DMS79 treated with DMSO at 0.1 percent for 48 hours (cell line): Measurements from ENCODE around the gene PEAK3.

Experiments used
- DNase-seq: peaks from one replicate; lab custom pipeline; 2025; lab: John Stamatoyannopoulos, UW

The PEAK3 gene, protein sequence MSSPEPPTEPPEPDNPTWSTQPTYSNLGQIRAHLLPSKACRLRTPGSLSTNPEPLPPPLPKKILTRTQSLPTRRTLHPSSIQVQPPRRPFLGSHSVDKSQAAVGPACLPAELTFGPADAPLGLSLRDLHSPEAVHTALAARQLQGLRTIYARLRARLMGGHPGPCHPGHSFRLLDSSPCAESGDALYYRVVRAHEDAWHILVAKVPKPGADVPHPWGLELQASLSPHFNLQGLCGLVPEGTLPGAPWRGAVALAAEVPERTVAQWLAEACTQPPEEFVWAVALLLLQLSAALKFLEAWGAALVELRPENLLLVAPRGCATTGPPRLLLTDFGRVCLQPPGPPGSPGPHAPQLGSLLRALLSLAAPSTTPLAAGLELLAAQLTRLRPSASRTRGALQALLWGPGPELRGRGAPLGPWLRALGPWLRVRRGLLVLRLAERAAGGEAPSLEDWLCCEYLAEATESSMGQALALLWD

GRCh38 chr19:2282062-2282861 lies at the start of gene PEAK3:
Gene PEAK3 (minus strand): TSS chr19:2282175. CDS start chr19:2280931, 1,244 bp downstream.
- DNase-seq = no peak

GRCh38 chr19:2330632-2331284 lies 48.8 kb upstream of the PEAK3 start:
- DNase-seq = peak; percentile 53

DNA sequence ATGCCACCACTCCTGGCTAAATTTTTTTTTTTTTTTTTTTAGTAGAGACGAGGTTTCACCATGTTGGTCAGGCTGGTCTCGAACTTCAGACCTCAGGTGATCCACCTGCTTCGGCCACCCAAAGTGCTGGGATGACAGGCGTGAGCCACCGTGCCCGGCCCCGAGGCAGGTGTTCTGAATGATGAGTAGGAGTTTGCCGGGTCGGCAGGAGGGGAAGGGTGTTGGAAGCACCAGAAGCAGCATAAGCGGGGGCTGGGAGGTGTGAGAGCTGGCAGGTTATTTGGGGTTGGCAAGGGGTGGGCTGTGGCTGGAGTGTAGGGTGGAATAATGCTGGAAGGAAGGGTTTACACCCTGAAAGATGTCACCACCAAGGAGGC lies 48.3 kb upstream of the PEAK3 start:
- DNase-seq = no peak

- DNase-seq = peak; percentile 42
Observed at GRCh38 chr19:2329501-2329916, 47.5 kb upstream of the PEAK3 start.

- DNase-seq = no peak
Observed at GRCh38 chr19:2329149-2329478, 47.1 kb upstream of the PEAK3 start.

DNA sequence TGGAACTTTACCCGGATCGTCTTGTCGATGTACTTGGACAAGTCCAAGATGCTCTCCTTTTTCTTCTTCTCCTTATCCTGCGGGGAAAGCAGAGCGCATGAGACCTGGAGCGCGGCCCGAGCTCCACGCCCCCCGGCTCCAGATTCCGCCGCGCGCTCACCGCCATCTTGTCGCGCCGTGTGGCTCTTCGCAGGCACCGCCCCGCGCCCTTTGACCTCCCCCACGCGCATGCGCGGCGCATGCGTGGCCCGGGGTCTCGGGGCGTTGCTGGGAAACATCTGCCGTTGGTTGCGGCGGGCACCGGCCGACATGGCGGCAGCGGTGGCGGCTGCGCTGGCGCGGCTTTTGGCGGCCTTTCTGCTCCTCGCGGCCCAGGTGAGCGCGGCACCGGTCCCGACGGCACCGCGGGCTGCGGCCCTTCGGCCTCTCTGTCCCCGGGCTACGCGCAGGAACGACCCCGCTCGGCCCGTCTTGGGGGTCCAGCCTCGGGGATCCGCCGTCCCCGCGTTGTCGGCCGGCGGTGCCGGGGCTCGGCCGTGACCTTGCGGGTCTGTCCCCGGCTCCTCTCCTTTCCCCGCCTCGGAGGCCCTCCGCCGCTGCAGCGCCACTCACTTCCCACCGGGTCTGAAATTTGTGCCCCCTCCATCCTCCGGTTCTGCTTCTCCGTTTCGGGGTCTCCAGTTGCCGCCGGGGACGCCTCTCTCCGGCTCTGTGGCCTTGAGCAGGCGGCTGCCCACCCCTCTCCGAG lies 46.6 kb upstream of the PEAK3 start, which contains the start of the genes LSM7 and SPPL2B:
Gene LSM7, minus strand, starts transcription at position 186 of the 748 bp plus-strand sequence. Its CDS starts 20 bp downstream, at position 166.
Gene SPPL2B, plus strand, starts transcription at position 284 of the 748 bp plus-strand sequence. Its CDS starts 26 bp downstream, at position 310.
- peak; percentile 77 for DNase-seq

DNA sequence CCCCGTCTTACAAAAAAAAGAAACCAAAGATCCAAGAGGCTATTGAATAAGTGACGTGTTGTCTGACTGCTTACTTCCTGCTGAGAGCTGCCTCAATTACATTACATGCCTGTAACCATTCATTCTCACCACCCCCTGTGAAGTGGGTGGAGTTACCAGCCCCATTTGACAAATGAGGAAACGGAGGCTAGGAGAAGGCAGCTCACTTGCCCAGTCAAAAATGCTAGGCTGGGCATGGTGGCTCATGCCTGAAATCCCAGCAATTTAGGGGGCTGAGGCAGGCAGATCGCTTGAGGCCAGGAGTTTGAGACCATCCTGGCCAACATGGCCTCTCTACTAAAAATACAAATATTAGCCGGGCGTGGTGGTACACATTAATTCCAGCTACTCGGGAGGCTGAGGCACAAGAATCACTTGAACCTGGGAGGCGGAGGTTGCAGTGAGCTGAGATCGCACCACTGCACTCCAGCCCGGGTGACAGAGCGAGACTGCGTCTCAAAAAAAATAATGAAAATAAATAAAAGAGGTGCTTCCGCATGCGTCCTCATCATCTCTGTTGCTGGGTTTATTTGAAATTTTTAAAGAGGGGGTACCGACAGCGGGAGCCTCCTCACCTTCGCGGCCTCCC lies 45.9 kb upstream of the PEAK3 start:
- DNase-seq = peak; percentile 40

DNA sequence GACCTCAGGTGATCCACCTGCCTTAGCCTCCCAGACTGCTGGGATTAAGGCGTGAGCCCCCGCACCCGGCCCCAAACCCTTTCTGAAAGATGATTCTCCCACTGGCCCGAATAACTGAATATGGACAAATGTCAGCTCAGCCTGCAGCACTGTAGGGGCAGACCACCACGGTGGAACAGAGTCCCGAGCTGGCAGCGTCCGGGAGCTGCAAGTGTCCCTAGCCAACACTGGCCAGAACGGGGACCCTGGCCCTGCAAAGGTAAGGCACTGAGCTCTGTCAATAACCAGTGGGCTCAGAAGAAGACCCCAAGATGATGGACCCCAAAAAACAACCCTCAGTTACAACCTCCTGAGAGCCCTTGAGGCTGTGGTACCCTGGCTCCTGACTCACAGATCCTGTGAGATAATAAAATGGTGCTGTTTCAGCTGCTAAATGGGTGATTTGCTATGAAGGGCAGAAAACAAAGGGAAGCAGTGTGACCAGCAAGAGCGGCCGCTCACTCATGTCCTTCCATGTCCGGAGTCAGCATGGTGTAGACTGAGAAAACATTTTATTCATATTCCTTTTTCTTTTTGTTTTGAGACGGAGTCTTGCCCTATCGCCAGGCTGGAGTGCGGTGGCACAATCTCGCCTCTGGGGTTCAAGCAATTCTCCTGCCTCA lies 44.9 kb upstream of the PEAK3 start:
- no peak for DNase-seq

DNA sequence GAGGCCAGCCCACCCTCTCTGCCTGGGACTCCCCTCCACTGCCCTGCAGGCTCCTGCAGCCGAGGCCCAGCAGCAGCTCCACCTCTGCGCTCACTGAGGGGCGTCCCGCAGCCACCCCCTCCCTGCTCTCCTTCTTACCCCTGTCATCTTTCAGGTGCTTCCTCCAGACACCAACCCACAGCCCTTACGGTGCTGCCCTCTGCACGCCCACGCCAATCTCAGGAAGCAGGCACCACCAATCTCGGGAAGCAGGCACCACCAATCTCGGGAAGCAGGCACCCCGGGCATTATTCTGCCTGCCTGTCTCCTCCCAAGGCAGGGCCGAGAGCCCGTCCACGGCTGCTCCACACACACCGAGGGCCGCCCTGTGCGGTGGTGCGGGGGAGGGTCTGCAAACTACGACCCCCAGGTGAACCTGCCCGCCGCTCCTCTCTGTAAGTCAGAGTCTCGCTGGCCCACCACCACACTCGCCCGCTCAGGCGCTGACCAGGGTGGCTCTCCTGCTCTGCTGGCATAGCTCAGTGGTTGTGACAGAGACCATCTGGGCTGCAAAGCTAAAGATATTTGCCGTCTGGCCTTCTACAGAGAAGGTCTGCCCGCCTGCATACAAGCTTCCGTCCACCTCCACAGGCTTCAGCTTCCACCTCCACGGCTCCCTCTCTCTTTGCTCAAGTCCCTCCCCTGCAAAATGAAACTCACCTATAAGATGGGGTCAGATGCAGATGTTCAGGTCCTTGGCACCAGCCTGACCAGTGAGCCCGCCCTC lies 43.5 kb upstream of the PEAK3 start:
- DNase-seq = no peak

- DNase-seq = peak; percentile 28
Observed at GRCh38 chr19:2324220-2324948, 42.4 kb upstream of the PEAK3 start.

- DNase-seq = no peak
Observed at GRCh38 chr19:2323707-2324106, 41.7 kb upstream of the PEAK3 start.

- DNase-seq = no peak
Observed at GRCh38 chr19:2321565-2322283, 39.7 kb upstream of the PEAK3 start.

- DNase-seq = no peak
Observed at GRCh38 chr19:2320939-2321338, 39.0 kb upstream of the PEAK3 start.

- no peak for DNase-seq
Observed at GRCh38 chr19:2320049-2320448, 38.1 kb upstream of the PEAK3 start.

- no peak for DNase-seq
Observed at GRCh38 chr19:2319551-2319950, 37.6 kb upstream of the PEAK3 start.

- no peak for DNase-seq
Observed at GRCh38 chr19:2318923-2319322, 36.9 kb upstream of the PEAK3 start.

- no peak for DNase-seq
Observed at GRCh38 chr19:2317756-2318155, 35.8 kb upstream of the PEAK3 start.

DNA sequence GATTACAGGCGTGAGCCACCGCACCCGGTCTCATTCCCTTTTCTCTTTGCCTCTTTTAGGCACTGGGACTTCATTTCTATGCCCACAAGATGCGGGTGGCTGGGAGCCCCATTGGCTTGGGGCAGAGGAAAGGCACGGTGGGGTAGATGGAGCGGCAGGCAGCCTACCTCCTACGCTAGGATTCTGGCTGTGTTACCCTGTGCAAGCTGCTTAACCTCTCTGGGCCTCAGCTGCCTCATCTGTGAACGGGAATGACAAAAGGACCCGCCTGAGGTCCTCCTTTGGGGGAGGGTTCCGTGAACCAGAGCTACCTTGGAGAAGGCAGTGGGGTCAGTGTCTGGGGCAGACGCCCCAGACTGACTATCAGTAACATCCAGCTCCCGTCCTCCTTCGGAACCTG lies 35.3 kb upstream of the PEAK3 start:
- no peak for DNase-seq
